SIG-M5 treated with dmso at 0.1 percent for 504 hours (cell line): ENCODE results near the gene LDB3.

Experiments
- DNase-seq: peaks from one replicate; lab custom pipeline; 2025; ENCODE audit not compliant: unreplicated experiment; lab: John Stamatoyannopoulos, UW

LDB3 gene

GRCh38 chr10:86650151-86650550 lies 18.2 kb upstream of the LDB3 start:
- no peak for DNase-seq

GRCh38 chr10:86651021-86651471 lies 17.3 kb upstream of the LDB3 start:
- no peak for DNase-seq

- no peak for DNase-seq
Observed at GRCh38 chr10:86651631-86652331, 16.5 kb upstream of the LDB3 start.

GRCh38 chr10:86652361-86653202 lies 15.7 kb upstream of the LDB3 start:
- no peak for DNase-seq

GRCh38 chr10:86653379-86653778 lies 14.9 kb upstream of the LDB3 start:
- no peak for DNase-seq

- no peak for DNase-seq
Observed at GRCh38 chr10:86653987-86654386, 14.3 kb upstream of the LDB3 start.

- DNase-seq = no peak
Observed at GRCh38 chr10:86654411-86655172, 13.7 kb upstream of the LDB3 start, which contains the start of gene OPN4. Gene OPN4 (plus strand): TSS chr10:86654547. CDS start chr10:86654784, 237 bp downstream.

- DNase-seq = no peak
Observed at GRCh38 chr10:86655173-86655540, 13.2 kb upstream of the LDB3 start.

GRCh38 chr10:86655596-86655995 lies 12.7 kb upstream of the LDB3 start:
- no peak for DNase-seq

- DNase-seq = no peak
Observed at GRCh38 chr10:86657011-86657395, 11.3 kb upstream of the LDB3 start.

GRCh38 chr10:86657396-86658011 lies 10.8 kb upstream of the LDB3 start:
- DNase-seq = no peak

GRCh38 chr10:86658261-86658741 lies 10.0 kb upstream of the LDB3 start:
- DNase-seq = no peak

- DNase-seq = no peak
Observed at GRCh38 chr10:86658751-86659150, 9.6 kb upstream of the LDB3 start.

GRCh38 chr10:86659161-86659691 lies 9.1 kb upstream of the LDB3 start:
- no peak for DNase-seq

GRCh38 chr10:86659721-86660453 lies 8.4 kb upstream of the LDB3 start:
- DNase-seq = no peak

GRCh38 chr10:86661161-86662025 lies 6.9 kb upstream of the LDB3 start:
- no peak for DNase-seq

- DNase-seq = no peak
Observed at GRCh38 chr10:86662186-86663045, 5.9 kb upstream of the LDB3 start.

- DNase-seq = no peak
Observed at GRCh38 chr10:86663046-86663345, 5.3 kb upstream of the LDB3 start.
